HG03066 (cell line): ENCODE results near the gene PRKAR2B.

ENCODE experiments used
- ATAC-seq: cut with Tn5 transposase; IDR thresholded peaks from one replicate; pipeline ENCODE4 v1.9.1; 2021; ENCODE audit warnings: low read depth; ENCODE audit not compliant: unreplicated experiment

Gene PRKAR2B

DNA sequence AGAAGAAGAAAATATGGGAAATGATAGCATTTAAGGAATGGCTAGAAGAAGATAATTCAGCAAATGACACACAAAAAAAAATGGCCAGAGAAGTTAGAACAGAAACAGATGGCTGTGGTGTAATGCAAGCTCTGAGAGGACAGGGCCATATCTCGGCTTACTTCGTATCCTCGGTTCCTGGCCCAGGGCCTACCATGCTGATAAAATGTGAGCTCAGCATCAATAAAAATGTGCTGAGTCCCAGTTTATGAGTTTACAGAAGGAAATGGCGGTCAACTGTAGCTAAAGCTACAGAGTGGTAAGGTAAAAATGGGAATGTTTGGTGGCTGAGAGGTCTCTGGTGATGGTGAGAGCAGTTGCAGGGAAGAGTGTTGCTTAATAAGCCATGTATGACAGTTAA lies 165.1 kb downstream of the PRKAR2B start:
- no peak for ATAC-seq

- ATAC-seq = no peak
Observed at GRCh38 chr7:107210400-107210799, 165.9 kb downstream of the PRKAR2B start.
